Measurements from ENCODE around the gene MYD88. TPM values are rescaled to one million over a fixed set of nuclear protein-coding genes. Genes with fewer than 3 reads are reported as not detected.

Gene MYD88
- total RNA-seq, 1 donor, result 6.9 TPM

GRCh38 chr3:38098376-38098723 lies 40.1 kb upstream of the MYD88 start:
- H3K4me3 ChIP-seq (ENCODE audit: low read depth, low read length), result no peak overlapping the region
- no peak for TF ChIP-seq CTCF (IDR thresholded peaks at IDR 0.05; ENCODE audit: insufficient read depth, low read depth, low read length)
- no peak for DNase-seq (ENCODE audit: low read depth)

DNA sequence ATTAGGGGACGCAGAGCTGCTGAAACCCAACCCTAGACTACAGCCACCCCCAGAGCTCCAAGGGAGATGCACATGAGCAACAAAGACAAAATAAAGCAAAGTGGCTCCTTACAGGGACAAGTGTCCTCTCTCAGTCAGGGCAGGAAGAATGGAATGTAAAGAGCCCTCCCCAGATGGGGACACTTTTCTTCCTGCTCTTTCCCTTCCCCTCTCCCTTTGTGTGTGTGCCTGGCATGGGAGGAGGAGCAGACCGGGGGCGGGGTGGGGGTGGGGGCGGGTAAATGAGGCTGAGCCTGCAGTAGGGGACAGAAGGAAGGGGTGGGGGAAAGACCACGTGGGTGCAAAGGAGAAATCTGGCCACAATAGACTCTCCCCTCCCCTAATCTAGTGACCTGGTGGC lies 38.9 kb upstream of the MYD88 start:
- no peak overlapping the region for H3K4me3 ChIP-seq (ENCODE audit: low read depth, low read length)
- no peak for TF ChIP-seq CTCF (IDR thresholded peaks at IDR 0.05; ENCODE audit: insufficient read depth, low read depth, low read length)
- no peak for DNase-seq (ENCODE audit: low read depth)

DNA sequence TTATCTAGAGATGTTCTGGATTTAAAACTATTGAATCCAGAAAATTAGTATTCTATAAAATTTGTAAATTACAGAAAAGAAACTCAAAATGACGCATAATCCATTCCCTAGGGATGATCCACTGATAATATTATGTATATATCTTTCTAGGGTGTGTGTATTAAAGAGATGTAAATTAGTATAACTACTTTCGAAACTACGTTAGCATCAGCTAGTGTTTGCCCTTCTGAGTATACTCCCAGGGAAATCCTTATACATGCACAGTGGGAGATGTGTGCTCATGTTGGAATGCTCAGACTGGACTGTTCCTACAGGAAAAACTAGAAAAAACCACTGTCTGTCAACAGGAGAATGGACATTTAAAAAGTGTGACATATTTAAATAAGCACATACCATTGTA lies 38.0 kb upstream of the MYD88 start:
- TF ChIP-seq CTCF (IDR thresholded peaks at IDR 0.05; ENCODE audit: insufficient read depth, low read depth, low read length), result no peak
- no peak for DNase-seq (ENCODE audit: low read depth)

GRCh38 chr3:38101811-38102443 lies 36.5 kb upstream of the MYD88 start:
- DNase-seq (ENCODE audit: low read depth), result no peak
- no peak overlapping the region for H3K4me3 ChIP-seq (ENCODE audit: low read depth, low read length)
- no peak for TF ChIP-seq CTCF (IDR thresholded peaks at IDR 0.05; ENCODE audit: insufficient read depth, low read depth, low read length)

More for the DNA sequence above, 38.0 kb upstream of the MYD88 start:
- no peak overlapping the region for H3K4me3 ChIP-seq (ENCODE audit: low read depth, low read length)

- no peak overlapping the region for H3K4me3 ChIP-seq (ENCODE audit: low read depth, low read length)
- TF ChIP-seq CTCF (IDR thresholded peaks at IDR 0.05; ENCODE audit: insufficient read depth, low read depth, low read length), result no peak
- no peak for DNase-seq (ENCODE audit: low read depth)
Measured at GRCh38 chr3:38102444-38102814, 36.0 kb upstream of the MYD88 start.

DNA sequence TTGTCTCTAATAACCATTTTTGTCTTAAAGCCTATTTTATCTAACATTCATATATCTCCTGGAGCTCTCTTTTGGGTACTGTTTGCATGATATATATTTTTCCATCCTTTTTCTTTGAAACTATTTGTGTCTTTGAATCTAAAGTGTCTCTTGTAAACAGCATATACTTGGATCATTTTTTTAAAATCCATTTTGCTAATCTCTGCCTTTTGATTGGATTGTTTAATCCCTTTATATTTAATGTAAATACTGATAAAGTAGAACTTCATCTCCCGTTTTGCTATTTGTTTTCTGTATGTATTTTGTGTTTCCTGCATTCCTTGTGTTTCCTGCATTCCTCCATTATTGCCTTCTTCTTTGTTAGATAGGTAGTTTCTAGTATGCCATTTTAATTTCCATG lies 32.9 kb upstream of the MYD88 start:
- no peak for DNase-seq (ENCODE audit: low read depth)
- TF ChIP-seq CTCF (IDR thresholded peaks at IDR 0.05; ENCODE audit: insufficient read depth, low read depth, low read length), result no peak
- H3K4me3 ChIP-seq (ENCODE audit: low read depth, low read length), result no peak overlapping the region
